Mesenchymal stem cell (in vitro differentiated cells and primary cell): ENCODE data around the gene MVP.

Source experiments
- DNase-seq: peaks from one replicate; pipeline ENCODE4 v3.0.0-alpha.2; 2013
- H2AFZ ChIP-seq: one replicate; pipeline ENCODE4 v1.6.1; 2013; ENCODE audit warnings: low read depth, mild to moderate bottlenecking, control low read depth, inconsistent platforms, low read length, moderate library complexity
- H2AK5ac ChIP-seq: 2 replicates; pipeline ENCODE4 v1.6.1; 2013; ENCODE audit warnings: low read length, moderate library complexity, mild to moderate bottlenecking, inconsistent platforms; ENCODE audit not compliant: severe bottlenecking
- H2BK120ac ChIP-seq: one replicate; pipeline ENCODE4 v1.6.1; 2013; ENCODE audit warnings: low read depth, mild to moderate bottlenecking, inconsistent platforms, low read length, moderate library complexity
- H2BK12ac ChIP-seq, 2 experiments: one replicate each; pipeline ENCODE4 v1.6.1; 2013; ENCODE audit warnings: inconsistent platforms in 2 of 2, low read length in 2 of 2, mild to moderate bottlenecking in 2 of 2, moderate library complexity in 2 of 2, control low read depth in 1 of 2
- H2BK15ac ChIP-seq: one replicate; pipeline ENCODE4 v1.6.1; 2013; ENCODE audit warnings: mild to moderate bottlenecking, low read depth, inconsistent platforms; ENCODE audit not compliant: poor library complexity, severe bottlenecking
- H2BK5ac ChIP-seq: 2 replicates; pipeline ENCODE4 v1.6.1; 2013; ENCODE audit warnings: low read depth, mild to moderate bottlenecking, low read length, control low read depth, inconsistent platforms; ENCODE audit not compliant: poor library complexity, severe bottlenecking
- H3K14ac ChIP-seq, 2 experiments: one replicate each; pipeline ENCODE4 v1.6.1; 2013; ENCODE audit warnings: inconsistent platforms in 2 of 2, low read length in 2 of 2, control low read depth in 1 of 2, mild to moderate bottlenecking in 1 of 2, moderate library complexity in 1 of 2
- H3K18ac ChIP-seq, 2 experiments: one replicate each; pipeline ENCODE4 v1.6.1; 2013; ENCODE audit warnings: inconsistent platforms in 2 of 2, low read length in 2 of 2, control low read depth in 1 of 2, low read depth in 1 of 2, mild to moderate bottlenecking in 1 of 2
- H3K23ac ChIP-seq, 2 experiments: one replicate each; pipeline ENCODE4 v1.6.1; 2013; ENCODE audit warnings: inconsistent platforms in 2 of 2, low read length in 2 of 2, mild to moderate bottlenecking in 2 of 2, moderate library complexity in 2 of 2, control low read depth in 1 of 2
- H3K27ac ChIP-seq: 2 replicates; pipeline ENCODE4 v1.5.1; 2013; ENCODE audit warnings: mild to moderate bottlenecking, moderate library complexity, low read length, control low read depth, inconsistent platforms; ENCODE audit not compliant: poor library complexity, severe bottlenecking
- H3K27me3 ChIP-seq, 2 experiments: 2 replicates each; pipeline versions ENCODE4 v1.6.1 to v1.7.0; 2013; ENCODE audit warnings: low read length in 2 of 2, mild to moderate bottlenecking in 2 of 2, moderate library complexity in 2 of 2, control low read depth in 1 of 2, inconsistent platforms in 1 of 2; ENCODE audit not compliant: control insufficient read depth in 1 of 2, insufficient read depth in 1 of 2
- H3K36me3 ChIP-seq, 2 experiments: 2 replicates each; pipeline versions ENCODE4 v1.6.1 to v1.7.0; 2013; ENCODE audit warnings: low read length in 2 of 2, control low read depth in 1 of 2, inconsistent platforms in 1 of 2, low read depth in 1 of 2, mild to moderate bottlenecking in 1 of 2; ENCODE audit not compliant: insufficient read depth in 2 of 2, control insufficient read depth in 1 of 2
- H3K4ac ChIP-seq, 2 experiments: one replicate each; pipeline ENCODE4 v1.6.1; 2013; ENCODE audit warnings: inconsistent platforms in 2 of 2, low read length in 2 of 2, mild to moderate bottlenecking in 2 of 2, moderate library complexity in 2 of 2, control low read depth in 1 of 2, low read depth in 1 of 2
- H3K4me1 ChIP-seq: 2 replicates; pipeline ENCODE4 v1.6.1; 2013; ENCODE audit warnings: low read depth, low read length, control low read depth; ENCODE audit not compliant: control insufficient read depth, insufficient read depth
- H3K4me2 ChIP-seq: 2 replicates; pipeline ENCODE4 v1.6.1; 2013; ENCODE audit warnings: low read length, mild to moderate bottlenecking, inconsistent platforms; ENCODE audit not compliant: poor library complexity, severe bottlenecking
- H3K4me3 ChIP-seq, 2 experiments: 2 replicates each; pipeline versions ENCODE4 v1.5.1 to v1.7.0; 2013; ENCODE audit warnings: low read length in 2 of 2, mild to moderate bottlenecking in 2 of 2, control low read depth in 1 of 2, low read depth in 1 of 2; ENCODE audit not compliant: insufficient read depth in 1 of 2
- H3K79me1 ChIP-seq: replicated peaks from 2 replicates; pipeline ENCODE4 v1.6.1; 2013; ENCODE audit warnings: mild to moderate bottlenecking, control low read depth, low read length, inconsistent platforms; ENCODE audit not compliant: poor library complexity, severe bottlenecking
- H3K9ac ChIP-seq: 2 replicates; pipeline ENCODE4 v1.7.0; 2013; ENCODE audit warnings: mild to moderate bottlenecking, low read length, moderate library complexity
- H3K9me3 ChIP-seq: 2 replicates; pipeline ENCODE4 v1.7.0; 2013; ENCODE audit warnings: mild to moderate bottlenecking, low read length; ENCODE audit not compliant: control insufficient read depth
- H4K8ac ChIP-seq: one replicate; pipeline ENCODE4 v1.6.1; 2013; ENCODE audit warnings: inconsistent platforms, mild to moderate bottlenecking, low read length, moderate library complexity
- H4K91ac ChIP-seq: one replicate; pipeline ENCODE4 v1.6.1; 2013; ENCODE audit warnings: mild to moderate bottlenecking, low read length, inconsistent platforms
- WGBS: methylation state at CpG from one replicate; pipeline ENCODE4 v1.1.7; 2013; ENCODE audit warnings: mixed read lengths; 5-methylcytosine and 5-hydroxymethylcytosine counted together

MVP gene

DNA sequence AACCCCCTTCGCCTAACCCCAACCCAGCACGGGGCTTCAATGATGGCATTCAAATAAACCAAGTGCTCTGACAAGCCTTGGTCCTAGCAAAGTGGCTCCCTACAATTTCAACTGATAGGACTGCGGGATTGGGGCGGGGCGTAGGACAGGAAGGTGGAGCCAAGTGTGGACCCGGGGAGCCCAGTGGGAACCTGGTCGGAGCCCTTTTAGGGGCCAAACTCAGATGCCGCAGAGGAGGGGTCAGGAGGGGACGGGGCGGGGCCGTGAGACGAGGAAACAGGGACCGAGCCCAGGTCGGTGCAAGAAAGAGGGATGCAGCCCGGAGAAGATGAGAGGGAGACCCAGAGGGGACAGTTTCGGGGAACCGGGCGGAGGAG lies 55.9 kb downstream of the MVP start:
- Histone ChIP-seq H2AFZ (no peak overlapping the region), H3K18ac (no peak overlapping the region), H3K4me2 (no peak overlapping the region), H2AK5ac (no peak overlapping the region), H3K23ac (no peak overlapping the region), H2BK15ac (no peak overlapping the region), H3K14ac (no peak overlapping the region), H3K9ac (no peak overlapping the region), H3K4me3 (peak overlapping the region in 1 of 2 experiments; percentile 58), H2BK5ac (no peak overlapping the region), H3K27me3 (peaks cover 24 to 47% of the 10 kb centered on the region in 2 experiments), H3K79me1 (no peaks in the 10 kb centered on the region), H3K4ac (no peak overlapping the region), H4K8ac (no peak overlapping the region), H3K36me3 (peaks cover 0 to 49% of the 10 kb centered on the region in 2 experiments), H4K91ac (no peak overlapping the region), H2BK120ac (no peak overlapping the region), H2BK12ac (no peak overlapping the region), H3K27ac (no peak overlapping the region), H3K4me1 (peaks cover 2% of the 10 kb centered on the region), H3K9me3 (peaks cover 5% of the 10 kb centered on the region)
- DNase-seq = no peak
- 27% methylated on average over 18 of the region's 18 CpGs for WGBS

DNA sequence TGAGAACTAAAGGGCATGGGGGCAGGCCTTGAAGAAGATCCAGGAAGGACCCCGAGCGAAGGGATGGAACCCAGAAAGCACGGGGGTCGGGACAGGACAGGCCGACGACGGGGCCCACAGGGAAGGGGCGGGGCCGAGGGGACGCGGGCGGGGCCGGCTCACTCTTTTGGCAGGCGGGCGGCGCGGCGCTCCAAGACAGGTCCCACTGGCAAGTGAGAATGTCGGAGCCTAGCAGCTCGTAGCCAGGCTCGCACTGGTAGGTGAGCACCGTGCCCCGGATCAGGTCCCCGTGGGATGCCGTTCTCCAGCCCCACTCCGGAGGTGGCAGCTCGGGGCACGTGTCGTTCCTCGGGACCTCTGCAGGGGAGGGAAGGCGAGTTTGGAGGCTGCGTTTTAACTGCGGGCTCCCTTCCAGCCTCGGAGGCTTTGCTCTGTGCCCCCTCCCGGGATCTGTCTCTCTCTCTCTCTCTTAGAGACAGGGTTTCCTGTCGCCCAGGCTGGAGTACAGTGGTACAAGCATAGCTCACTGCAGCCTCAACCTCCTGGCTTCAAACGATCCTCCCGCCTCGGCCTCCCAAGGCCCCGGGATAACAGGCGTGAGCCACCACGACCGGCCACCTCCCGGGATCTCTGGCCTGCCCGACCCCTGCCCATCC lies 56.5 kb downstream of the MVP start:
- Histone ChIP-seq H3K18ac (no peak overlapping the region), H2BK120ac (no peak overlapping the region), H3K27me3 (peaks cover 24 to 46% of the 10 kb centered on the region in 2 experiments), H3K79me1 (no peaks in the 10 kb centered on the region), H3K14ac (no peak overlapping the region), H2AFZ (no peak overlapping the region), H3K9me3 (peaks cover 5% of the 10 kb centered on the region), H2BK5ac (no peak overlapping the region), H3K4ac (no peak overlapping the region), H2BK15ac (no peak overlapping the region), H3K4me3 (peak overlapping the region in 1 of 2 experiments; percentile 58), H3K36me3 (peaks cover 0 to 45% of the 10 kb centered on the region in 2 experiments), H4K8ac (no peak overlapping the region), H3K23ac (no peak overlapping the region), H3K4me2 (no peak overlapping the region), H3K4me1 (peaks cover 2% of the 10 kb centered on the region), H3K27ac (no peak overlapping the region), H4K91ac (no peak overlapping the region), H2AK5ac (no peak overlapping the region), H3K9ac (no peak overlapping the region), H2BK12ac (no peak overlapping the region)
- 11% methylated on average over 36 of the region's 45 CpGs for WGBS
- DNase-seq = no peak

- Histone ChIP-seq H3K9me3 (peaks cover 5% of the 10 kb centered on the region), H3K14ac (no peak overlapping the region), H3K23ac (no peak overlapping the region), H3K4me2 (no peak overlapping the region), H4K91ac (no peak overlapping the region), H3K4me1 (peaks cover 2% of the 10 kb centered on the region), H3K36me3 (peaks cover 0 to 38% of the 10 kb centered on the region in 2 experiments), H3K27me3 (peaks cover 24 to 41% of the 10 kb centered on the region in 2 experiments), H3K4me3 (no peak overlapping the region), H4K8ac (no peak overlapping the region), H2BK5ac (no peak overlapping the region), H2AFZ (no peak overlapping the region), H2BK15ac (no peak overlapping the region), H2BK12ac (no peak overlapping the region), H3K27ac (no peak overlapping the region), H3K9ac (no peak overlapping the region), H2BK120ac (no peak overlapping the region), H3K4ac (no peak overlapping the region), H2AK5ac (no peak overlapping the region), H3K18ac (no peak overlapping the region), H3K79me1 (no peaks in the 10 kb centered on the region)
- 23% methylated on average over 28 of the region's 28 CpGs for WGBS
- peak; percentile 49 for DNase-seq
Observed at GRCh38 chr16:29877266-29877961, 57.2 kb downstream of the MVP start.

DNA sequence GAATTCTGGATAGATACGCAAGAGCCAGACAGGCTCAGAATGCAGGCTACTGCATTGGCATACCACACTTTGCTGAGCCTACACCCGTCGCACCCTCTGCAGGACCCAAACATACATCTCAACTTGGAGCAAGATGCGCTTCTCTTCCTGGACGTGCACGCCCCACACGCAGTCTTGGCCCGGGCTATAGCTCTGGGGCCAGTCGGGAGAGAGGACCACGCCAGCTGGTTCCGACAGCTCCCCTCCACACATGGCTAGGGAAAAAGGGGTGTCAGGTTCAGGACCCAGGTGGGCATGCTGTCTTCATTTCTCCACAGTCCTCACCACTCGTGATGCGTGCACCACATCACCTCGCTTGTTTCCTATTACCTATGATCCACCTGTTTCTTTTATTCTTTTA lies 57.9 kb downstream of the MVP start:
- H4K91ac ChIP-seq = no peak overlapping the region
- H4K8ac ChIP-seq = no peak overlapping the region
- H3K4me1 ChIP-seq = peaks cover 2% of the 10 kb centered on the region
- H3K14ac ChIP-seq = no peak overlapping the region
- no peak overlapping the region for H3K23ac ChIP-seq
- no peaks in the 10 kb centered on the region for H3K79me1 ChIP-seq
- no peak overlapping the region for H3K18ac ChIP-seq
- H2BK12ac ChIP-seq = no peak overlapping the region
- DNase-seq = no peak
- H2BK5ac ChIP-seq = no peak overlapping the region
- peaks cover 24 to 45% of the 10 kb centered on the region in 2 experiments for H3K27me3 ChIP-seq
- H3K9me3 ChIP-seq = peaks cover 5% of the 10 kb centered on the region
- no peak overlapping the region for H3K4me3 ChIP-seq
- 96% methylated on average over 11 of the region's 14 CpGs for WGBS
- no peak overlapping the region for H2BK120ac ChIP-seq
- no peak overlapping the region for H3K4ac ChIP-seq
- H3K36me3 ChIP-seq = peaks cover 0 to 35% of the 10 kb centered on the region in 2 experiments
- H3K27ac ChIP-seq = no peak overlapping the region
- H2BK15ac ChIP-seq = no peak overlapping the region
- H2AFZ ChIP-seq = no peak overlapping the region
- H2AK5ac ChIP-seq = no peak overlapping the region
- no peak overlapping the region for H3K9ac ChIP-seq
- no peak overlapping the region for H3K4me2 ChIP-seq
